Adrenal gland (tissue), 5 donors: ENCODE data around the gene COX14.

Experiments used
- POLR2A ChIP-seq, 2 donors: fragments of 450-650 bp; IDR thresholded peaks; one replicate each; pipeline ENCODE4 v1.6.1; 2017; ENCODE audit warnings: antibody characterized with exemption in 2 of 2, mild to moderate bottlenecking in 2 of 2, moderate library complexity in 1 of 2
- TF ChIP-seq, protein P1 (sequence below), 6 experiments: fragments of 450-650 bp in 4 of 6; fragments of 200-600 bp in 2 of 6; sonication (generic) in 1 of 6; IDR thresholded peaks; 1 replicate in 5 of 6; 2 replicates in 1 of 6; pipeline versions ENCODE4 v1.5.1 to v1.8.0; 2016 to 2021; ENCODE audit warnings: antibody characterized with exemption in 6 of 6, mild to moderate bottlenecking in 2 of 6, moderate library complexity in 1 of 6
- donor health status: DM: no; HTN: no; CAD: no.

DNA sequence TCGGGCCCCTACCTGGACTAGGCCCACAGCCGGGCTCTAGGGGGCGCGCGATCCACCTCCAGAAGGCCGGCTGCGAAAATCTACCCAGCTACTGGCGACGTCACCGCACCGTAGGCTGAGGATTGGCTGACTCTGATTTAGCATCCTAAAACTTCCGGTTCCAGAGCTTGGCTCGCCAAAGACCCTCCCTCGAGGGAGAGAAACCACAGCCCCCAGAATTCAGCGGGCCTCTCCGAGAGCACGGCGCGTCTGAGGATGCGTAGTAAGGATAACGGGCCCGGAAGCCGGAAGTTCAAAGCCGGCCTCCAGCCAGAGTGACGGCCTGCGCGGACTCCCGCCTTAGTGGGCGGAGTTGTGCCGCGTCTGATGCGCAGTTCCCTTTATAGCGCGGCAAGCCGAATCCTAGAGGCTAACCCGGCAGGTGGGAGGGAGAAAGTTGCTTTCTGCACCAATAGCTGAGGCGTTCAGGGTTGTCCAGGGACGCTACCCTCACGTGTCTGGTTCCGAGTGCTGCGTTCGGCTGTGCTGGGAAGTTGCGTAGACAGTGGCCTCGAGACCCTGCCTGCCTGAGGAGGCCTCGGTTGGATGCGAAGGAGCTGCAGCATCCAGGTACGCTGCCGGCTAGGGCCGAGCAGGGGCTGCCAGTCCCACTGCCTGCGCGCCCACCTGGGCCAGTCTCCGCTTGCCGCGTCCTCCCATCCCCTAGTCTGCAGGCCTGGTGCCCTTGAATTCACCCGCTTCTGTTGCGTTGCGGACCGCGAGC is at the start of gene COX14:
- peak; percentile 99 to 100 for TF ChIP-seq POLR2A (IDR thresholded peaks at IDR 0.05)
- TF ChIP-seq, protein P1, sequence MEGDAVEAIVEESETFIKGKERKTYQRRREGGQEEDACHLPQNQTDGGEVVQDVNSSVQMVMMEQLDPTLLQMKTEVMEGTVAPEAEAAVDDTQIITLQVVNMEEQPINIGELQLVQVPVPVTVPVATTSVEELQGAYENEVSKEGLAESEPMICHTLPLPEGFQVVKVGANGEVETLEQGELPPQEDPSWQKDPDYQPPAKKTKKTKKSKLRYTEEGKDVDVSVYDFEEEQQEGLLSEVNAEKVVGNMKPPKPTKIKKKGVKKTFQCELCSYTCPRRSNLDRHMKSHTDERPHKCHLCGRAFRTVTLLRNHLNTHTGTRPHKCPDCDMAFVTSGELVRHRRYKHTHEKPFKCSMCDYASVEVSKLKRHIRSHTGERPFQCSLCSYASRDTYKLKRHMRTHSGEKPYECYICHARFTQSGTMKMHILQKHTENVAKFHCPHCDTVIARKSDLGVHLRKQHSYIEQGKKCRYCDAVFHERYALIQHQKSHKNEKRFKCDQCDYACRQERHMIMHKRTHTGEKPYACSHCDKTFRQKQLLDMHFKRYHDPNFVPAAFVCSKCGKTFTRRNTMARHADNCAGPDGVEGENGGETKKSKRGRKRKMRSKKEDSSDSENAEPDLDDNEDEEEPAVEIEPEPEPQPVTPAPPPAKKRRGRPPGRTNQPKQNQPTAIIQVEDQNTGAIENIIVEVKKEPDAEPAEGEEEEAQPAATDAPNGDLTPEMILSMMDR (IDR thresholded peaks at IDR 0.05): peak; percentile 79 to 90 (median 84)
